Astrocyte (in vitro differentiated cells and primary cell): ENCODE data around the gene TENM4. TPM values are rescaled to one million over a fixed set of nuclear protein-coding genes. Genes with fewer than 3 reads are reported as not detected.

Source experiments
- DNase-seq: peaks from one replicate; pipeline ENCODE4 v3.0.0-alpha.2; 2010; ENCODE audit warnings: low read depth
- FAIRE-seq: peaks from 2 replicates; lab custom pipeline; 2011; peaks lifted over from hg19 to GRCh38; lab: Jason Lieb, UNC
- H2AFZ ChIP-seq: 2 replicates; pipeline ENCODE4 v1.6.0; 2012; ENCODE audit warnings: low read depth, low read length, inconsistent platforms
- H3K27ac ChIP-seq: 2 replicates; pipeline ENCODE4 v1.5.1; 2011; ENCODE audit warnings: low read depth, low read length, inconsistent platforms
- H3K27me3 ChIP-seq: 2 replicates; pipeline ENCODE4 v1.6.0; 2011; ENCODE audit warnings: low read length, inconsistent platforms; ENCODE audit not compliant: insufficient read depth
- H3K36me3 ChIP-seq: 2 replicates; pipeline ENCODE4 v1.5.1; 2011; ENCODE audit warnings: low read length, inconsistent platforms; ENCODE audit not compliant: insufficient read depth
- H3K4me1 ChIP-seq: 2 replicates; pipeline ENCODE4 v1.5.1; 2011; ENCODE audit warnings: low read length, inconsistent platforms; ENCODE audit not compliant: insufficient read depth
- H3K4me2 ChIP-seq: 2 replicates; pipeline ENCODE4 v1.6.0; 2012; ENCODE audit warnings: low read length, inconsistent platforms
- H3K4me3 ChIP-seq: 2 replicates; pipeline ENCODE4 v1.5.1; 2011; ENCODE audit warnings: low read depth, mild to moderate bottlenecking, low read length, inconsistent platforms; ENCODE audit not compliant: insufficient read depth
- H3K79me2 ChIP-seq: 2 replicates; pipeline ENCODE4 v1.6.0; 2012; ENCODE audit warnings: mild to moderate bottlenecking, low read length, inconsistent platforms; ENCODE audit not compliant: insufficient read depth
- H3K9ac ChIP-seq: 2 replicates; pipeline ENCODE4 v1.6.0; 2012; ENCODE audit warnings: mild to moderate bottlenecking, low read length, inconsistent platforms
- H3K9me3 ChIP-seq: 2 replicates; pipeline ENCODE4 v1.5.1; 2012; ENCODE audit warnings: low read depth, mild to moderate bottlenecking, low read length, inconsistent platforms; ENCODE audit not compliant: insufficient read depth
- H4K20me1 ChIP-seq: 2 replicates; pipeline ENCODE4 v1.6.0; 2012; ENCODE audit warnings: low read length, inconsistent platforms; ENCODE audit not compliant: insufficient read depth
- H3K27ac Mint-ChIP-seq: one replicate; pipeline ENCODE4 v1.8.0; 2021; ENCODE audit warnings: mild to moderate bottlenecking, mixed read lengths; ENCODE audit not compliant: unreplicated experiment
- H3K27me3 Mint-ChIP-seq: one replicate; pipeline ENCODE4 v1.8.0; 2021; ENCODE audit warnings: low read depth, mixed read lengths; ENCODE audit not compliant: unreplicated experiment
- H3K36me3 Mint-ChIP-seq: one replicate; pipeline ENCODE4 v1.8.0; 2021; ENCODE audit warnings: low read depth, mixed read lengths; ENCODE audit not compliant: unreplicated experiment
- H3K4me1 Mint-ChIP-seq: one replicate; pipeline ENCODE4 v1.8.0; 2021; ENCODE audit warnings: low read depth, mixed read lengths; ENCODE audit not compliant: unreplicated experiment
- H3K4me3 Mint-ChIP-seq: one replicate; pipeline ENCODE4 v1.8.0; 2021; ENCODE audit warnings: mild to moderate bottlenecking, moderate library complexity, mixed read lengths; ENCODE audit not compliant: unreplicated experiment
- H3K9me3 Mint-ChIP-seq: one replicate; pipeline ENCODE4 v1.8.0; 2021; ENCODE audit warnings: mild to moderate bottlenecking, mixed read lengths; ENCODE audit not compliant: unreplicated experiment
- CTCF ChIP-seq: IDR thresholded peaks from 2 replicates; pipeline ENCODE4 v1.5.1; 2011; ENCODE audit warnings: low read depth, mild to moderate bottlenecking, inconsistent platforms, low read length, moderate library complexity; ENCODE audit not compliant: insufficient read depth
- EZH2 ChIP-seq: IDR thresholded peaks from 2 replicates; pipeline ENCODE4 v1.6.1; 2012; ENCODE audit warnings: mild to moderate bottlenecking, low read length, inconsistent platforms; ENCODE audit not compliant: insufficient read depth
- total RNA-seq: library from RNA; stranded (reverse); gene quantifications from 2 replicates; pipeline ENCODE4 v1.2.1, GENCODE V29; 2021

Gene TENM4
- total RNA-seq, 1 donor from 2014 or later = 7.5 TPM

- FAIRE-seq (no peak), DNase-seq (no peak)
- Mint-ChIP-seq H3K4me3 (no peak overlapping the region), H3K36me3 (no peaks in the 10 kb centered on the region), H3K27ac (no peak overlapping the region), H3K4me1 (peaks cover under 1% of the 10 kb centered on the region), H3K27me3 (peaks cover 21% of the 10 kb centered on the region), H3K9me3 (peaks cover 3% of the 10 kb centered on the region)
- Histone ChIP-seq H4K20me1 (no peaks in the 10 kb centered on the region), H3K9me3 (no peaks in the 10 kb centered on the region), H3K9ac (no peak overlapping the region), H3K27me3 (no peaks in the 10 kb centered on the region), H3K4me2 (no peak overlapping the region), H3K4me1 (no peaks in the 10 kb centered on the region), H2AFZ (no peak overlapping the region), H3K36me3 (no peaks in the 10 kb centered on the region), H3K27ac (no peak overlapping the region), H3K79me2 (no peaks in the 10 kb centered on the region), H3K4me3 (no peak overlapping the region)
- TF ChIP-seq CTCF (no peak), EZH2 (no peak)
Observed at GRCh38 chr11:79472819-79473529, 32.1 kb upstream of the TENM4 start.

GRCh38 chr11:79471071-79471844 lies 30.4 kb upstream of the TENM4 start:
- Mint-ChIP-seq H3K36me3 (no peaks in the 10 kb centered on the region), H3K4me1 (peaks cover 6% of the 10 kb centered on the region), H3K27ac (no peak overlapping the region), H3K4me3 (no peak overlapping the region), H3K9me3 (peaks cover 3% of the 10 kb centered on the region), H3K27me3 (peaks cover 21% of the 10 kb centered on the region)
- Histone ChIP-seq H3K4me3 (no peak overlapping the region), H3K79me2 (no peaks in the 10 kb centered on the region), H4K20me1 (no peaks in the 10 kb centered on the region), H3K27ac (no peak overlapping the region), H3K9ac (no peak overlapping the region), H3K9me3 (no peaks in the 10 kb centered on the region), H3K4me2 (no peak overlapping the region), H3K27me3 (no peaks in the 10 kb centered on the region), H3K4me1 (no peaks in the 10 kb centered on the region), H3K36me3 (no peaks in the 10 kb centered on the region), H2AFZ (no peak overlapping the region)
- FAIRE-seq (no peak), DNase-seq (no peak)
- TF ChIP-seq EZH2 (no peak), CTCF (no peak)

- Histone ChIP-seq H3K4me3 (no peak overlapping the region), H3K79me2 (no peaks in the 10 kb centered on the region), H3K9ac (no peak overlapping the region), H2AFZ (no peak overlapping the region), H3K36me3 (no peaks in the 10 kb centered on the region), H3K4me2 (no peak overlapping the region), H4K20me1 (no peaks in the 10 kb centered on the region), H3K27ac (no peak overlapping the region), H3K9me3 (no peaks in the 10 kb centered on the region), H3K4me1 (no peaks in the 10 kb centered on the region), H3K27me3 (no peaks in the 10 kb centered on the region)
- TF ChIP-seq EZH2 (no peak), CTCF (no peak)
- H3K4me3 Mint-ChIP-seq = no peak overlapping the region
- FAIRE-seq (no peak), DNase-seq (no peak)
- H3K27me3 Mint-ChIP-seq = peaks cover 21% of the 10 kb centered on the region
- no peak overlapping the region for H3K27ac Mint-ChIP-seq
- H3K36me3 Mint-ChIP-seq = no peaks in the 10 kb centered on the region
- H3K4me1 Mint-ChIP-seq = peaks cover 9% of the 10 kb centered on the region
- no peaks in the 10 kb centered on the region for H3K9me3 Mint-ChIP-seq
Observed at GRCh38 chr11:79470161-79470560, 29.3 kb upstream of the TENM4 start.
